Measurements from ENCODE around the gene DNM2.
"Not testable (repeated sequence)": the region's sequence is repeated elsewhere in the genome, so short reads cannot be mapped to it uniquely, and the experiment has no call there.

GRCh38 chr19:10837649-10838048 is 119.8 kb downstream of the DNM2 start:
- TF ChIP-seq POLR2AphosphoS5, CTCF, POLR2A (IDR thresholded peaks at IDR 0.05): not testable (repeated sequence)
